GM19035 (cell line): Measurements from ENCODE around the gene FGD5.
"Not testable (repeated sequence)": the region's sequence is repeated elsewhere in the genome, so short reads cannot be mapped to it uniquely, and the experiment has no call there.

Experiments
- ATAC-seq: cut with Tn5 transposase; IDR thresholded peaks from one replicate; pipeline ENCODE4 v1.9.1; 2021; ENCODE audit not compliant: unreplicated experiment

Gene FGD5

GRCh38 chr3:14805961-14806537 is 12.7 kb upstream of the FGD5 start:
- no peak for ATAC-seq

GRCh38 chr3:14806641-14807263 is 12.0 kb upstream of the FGD5 start:
- no peak for ATAC-seq

GRCh38 chr3:14808025-14808424 is 10.7 kb upstream of the FGD5 start:
- ATAC-seq, result no peak

- no peak for ATAC-seq
Measured at GRCh38 chr3:14808502-14809266, 10.1 kb upstream of the FGD5 start.

GRCh38 chr3:14809611-14810010 is 9.2 kb upstream of the FGD5 start:
- ATAC-seq, result not testable (repeated sequence)

GRCh38 chr3:14810070-14810791 is 8.5 kb upstream of the FGD5 start:
- ATAC-seq, result no peak

GRCh38 chr3:14810801-14811661 is 7.7 kb upstream of the FGD5 start:
- no peak for ATAC-seq

- ATAC-seq, result no peak
Measured at GRCh38 chr3:14811684-14812083, 7.1 kb upstream of the FGD5 start.

GRCh38 chr3:14812196-14812790 is 6.5 kb upstream of the FGD5 start:
- ATAC-seq, result no peak

- no peak for ATAC-seq
Measured at GRCh38 chr3:14814411-14814871, 4.3 kb upstream of the FGD5 start.

- no peak for ATAC-seq
Measured at GRCh38 chr3:14816359-14816758, 2.4 kb upstream of the FGD5 start.

GRCh38 chr3:14819671-14820070 is 909 bp downstream of the FGD5 start:
- no peak for ATAC-seq

GRCh38 chr3:14820156-14820555 is 1.4 kb downstream of the FGD5 start:
- ATAC-seq, result no peak

GRCh38 chr3:14821151-14821550 is 2.4 kb downstream of the FGD5 start:
- no peak for ATAC-seq

- ATAC-seq, result no peak
Measured at GRCh38 chr3:14822134-14822533, 3.4 kb downstream of the FGD5 start.

- no peak for ATAC-seq
Measured at GRCh38 chr3:14822670-14823390, 4.1 kb downstream of the FGD5 start.

- ATAC-seq, result no peak
Measured at GRCh38 chr3:14823393-14823792, 4.6 kb downstream of the FGD5 start.

- ATAC-seq, result no peak
Measured at GRCh38 chr3:14823910-14824629, 5.3 kb downstream of the FGD5 start.

- no peak for ATAC-seq
Measured at GRCh38 chr3:14824646-14825045, 5.9 kb downstream of the FGD5 start.
